GOT3 (cell line): ENCODE measurements around the gene LYPD8.

Experiments
- DNase-seq: peaks from one replicate; lab custom pipeline; 2025; ENCODE audit warnings: mixed read lengths; lab: John Stamatoyannopoulos, UW

Gene LYPD8

DNA sequence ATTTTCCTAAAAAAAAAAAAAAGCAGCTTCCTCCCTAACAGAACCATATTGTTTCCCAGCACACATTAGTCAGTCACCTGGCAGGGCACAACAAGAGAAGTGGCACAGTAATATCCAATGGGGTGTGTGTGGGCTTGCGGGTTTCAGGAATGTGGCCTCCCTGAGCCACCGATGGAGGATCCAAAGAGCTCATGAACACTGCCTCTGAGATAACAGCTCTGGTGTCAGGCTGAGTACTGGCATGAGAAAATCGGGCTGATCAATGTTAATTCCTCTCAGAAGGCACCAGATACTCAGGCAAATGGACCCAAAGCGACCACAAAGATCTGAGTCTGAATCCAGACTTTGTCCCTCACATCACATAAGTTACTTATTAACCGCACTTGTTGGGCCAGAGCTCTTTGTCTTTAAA is 2.2 kb upstream of the LYPD8 start:
- no peak for DNase-seq

DNA sequence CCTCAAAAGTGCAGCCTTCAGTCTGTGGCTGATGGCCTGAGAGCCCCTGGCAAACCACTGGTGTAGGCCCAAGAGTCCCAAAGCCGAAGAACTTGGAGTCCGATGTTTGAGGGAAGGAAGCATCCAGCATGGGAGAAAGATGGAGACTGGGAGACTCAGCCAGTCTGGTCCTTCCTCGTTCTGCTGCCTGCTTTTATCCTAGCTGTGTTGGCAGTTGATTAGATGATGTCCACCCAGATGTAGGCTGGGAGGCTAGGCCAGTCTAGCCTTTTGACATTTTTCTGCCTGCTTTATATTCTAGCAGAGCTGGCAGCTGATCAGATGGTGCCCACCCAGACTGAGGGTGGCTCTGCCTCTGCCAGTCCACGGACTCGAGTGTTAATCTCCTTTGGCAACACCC is 1.1 kb upstream of the LYPD8 start:
- no peak for DNase-seq

DNA sequence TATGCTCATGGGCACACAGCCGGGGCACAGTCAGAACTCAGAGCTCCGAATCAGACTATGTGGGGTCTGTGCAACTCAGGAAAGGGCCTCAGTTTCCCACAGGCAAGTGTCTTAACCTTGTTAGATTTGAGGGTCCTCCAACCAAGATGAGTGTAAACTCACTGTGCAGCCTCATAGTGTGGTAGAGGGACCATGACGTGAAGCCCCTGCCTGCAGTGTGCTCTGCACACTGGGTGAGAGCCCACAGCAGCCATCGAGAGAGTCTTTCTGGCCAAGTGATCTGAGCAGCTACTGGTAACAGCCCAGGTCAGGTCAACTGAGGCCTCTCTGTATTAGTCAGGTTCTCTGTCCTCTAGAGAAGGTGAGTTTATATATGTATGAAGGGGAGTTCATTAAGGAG is 592 bp upstream of the LYPD8 start:
- DNase-seq = no peak

DNA sequence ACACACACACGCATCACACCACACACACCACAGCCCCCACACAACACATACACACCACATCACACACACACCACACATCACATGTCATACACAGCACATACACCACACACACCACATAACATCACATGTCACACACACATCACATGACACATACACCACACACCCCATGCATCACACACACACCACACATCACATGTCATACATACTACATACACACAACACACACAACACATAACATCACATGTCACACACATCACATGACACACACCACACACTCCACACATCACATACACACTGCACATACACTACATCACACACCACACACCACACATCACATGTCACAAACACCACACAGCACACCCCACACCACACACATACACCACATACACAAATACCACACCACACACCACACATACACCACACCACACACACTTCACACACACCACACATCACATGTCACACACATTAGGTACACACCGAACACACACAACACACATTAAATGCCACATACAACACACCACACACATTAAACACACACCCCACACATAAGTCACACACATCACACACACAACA is 1.8 kb downstream of the LYPD8 start:
- no peak for DNase-seq

DNA sequence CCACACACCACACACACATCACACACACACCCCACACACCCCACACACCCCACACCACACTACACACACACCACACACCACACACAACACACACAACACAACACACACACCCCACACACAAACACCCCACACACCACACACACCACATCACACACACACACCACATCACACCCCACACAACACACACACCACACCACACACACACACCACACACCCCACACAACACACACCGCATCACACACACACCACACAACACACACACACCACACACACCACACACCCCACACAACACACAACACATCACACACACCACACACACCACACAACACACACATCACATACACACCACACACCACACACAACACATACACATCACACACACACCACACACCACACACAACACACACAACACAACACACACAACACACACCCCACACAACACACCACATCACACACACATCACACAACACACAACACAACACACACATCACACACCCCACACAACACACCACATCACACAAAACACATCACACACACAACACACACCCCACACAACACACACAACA is 2.4 kb downstream of the LYPD8 start:
- no peak for DNase-seq

DNA sequence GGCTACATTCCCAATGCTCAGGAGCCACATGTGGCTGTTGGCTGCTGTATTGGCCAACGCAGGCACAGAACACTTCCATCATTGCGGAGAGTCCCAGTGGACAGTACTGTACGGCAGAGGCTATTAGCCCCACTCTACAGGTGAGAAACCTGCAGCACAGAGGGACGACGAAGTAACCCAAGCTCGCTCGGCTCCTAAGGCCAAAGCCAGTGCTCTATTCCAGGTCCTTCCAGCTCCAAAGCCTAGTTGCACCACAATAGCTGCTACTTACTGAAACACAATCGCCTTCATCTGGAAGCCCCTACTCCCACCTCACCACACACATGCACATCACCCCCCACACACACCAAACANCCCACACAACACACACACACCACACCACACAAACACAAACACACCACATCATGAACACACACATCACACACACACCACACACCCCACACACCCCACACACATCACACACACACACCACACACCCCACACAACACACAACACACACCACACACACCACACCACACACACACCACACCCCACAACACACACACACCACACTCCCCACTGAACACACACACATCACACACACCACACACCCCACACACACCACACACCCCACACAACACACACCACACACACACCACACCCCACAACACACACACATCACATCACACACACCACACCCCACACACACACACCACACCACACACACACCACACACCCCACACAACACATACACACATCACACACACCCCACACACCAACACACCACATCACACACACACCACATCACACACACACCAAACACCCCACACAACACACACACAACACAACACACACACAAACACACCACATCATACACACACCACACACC is 3.2 kb downstream of the LYPD8 start:
- no peak for DNase-seq

DNA sequence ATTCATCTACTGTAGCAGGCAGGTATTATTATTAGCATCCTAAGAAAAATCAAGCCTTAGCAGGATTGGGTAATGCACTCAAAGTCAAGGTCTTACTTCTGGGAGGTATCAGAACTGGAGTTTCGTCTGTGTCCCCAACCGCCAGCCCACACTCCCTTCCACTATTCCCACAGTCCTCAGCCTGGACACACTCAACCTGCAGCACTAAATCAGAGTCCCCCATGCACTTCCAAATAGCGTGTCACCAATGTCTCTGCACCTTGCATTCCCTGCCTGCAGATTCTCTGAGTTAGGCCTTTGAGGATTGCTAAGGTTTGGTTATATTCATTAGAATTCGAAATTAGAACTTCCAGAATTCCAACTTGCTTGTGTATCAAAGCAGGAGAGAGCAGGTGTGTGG is 3.9 kb downstream of the LYPD8 start:
- DNase-seq = no peak

DNA sequence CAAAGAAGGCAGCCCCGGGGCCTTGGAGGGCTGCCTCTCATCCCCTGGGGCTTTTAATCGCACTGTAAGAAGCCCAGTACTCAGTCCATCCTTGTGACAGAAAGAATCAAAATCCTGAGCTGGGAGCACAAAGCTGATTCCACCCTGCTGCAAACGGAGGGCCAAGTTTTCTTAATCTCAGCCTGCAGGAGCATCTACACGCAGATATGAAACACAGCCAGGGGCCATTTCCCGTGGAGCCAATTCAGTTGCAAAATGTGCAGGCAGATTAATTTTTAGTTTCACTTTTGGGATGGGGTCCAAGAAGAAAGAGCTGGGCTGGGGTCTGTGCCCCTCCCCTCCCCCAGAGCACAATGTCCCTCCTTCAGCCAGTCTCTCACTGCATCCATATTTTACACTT is 4.4 kb downstream of the LYPD8 start:
- DNase-seq = no peak

DNA sequence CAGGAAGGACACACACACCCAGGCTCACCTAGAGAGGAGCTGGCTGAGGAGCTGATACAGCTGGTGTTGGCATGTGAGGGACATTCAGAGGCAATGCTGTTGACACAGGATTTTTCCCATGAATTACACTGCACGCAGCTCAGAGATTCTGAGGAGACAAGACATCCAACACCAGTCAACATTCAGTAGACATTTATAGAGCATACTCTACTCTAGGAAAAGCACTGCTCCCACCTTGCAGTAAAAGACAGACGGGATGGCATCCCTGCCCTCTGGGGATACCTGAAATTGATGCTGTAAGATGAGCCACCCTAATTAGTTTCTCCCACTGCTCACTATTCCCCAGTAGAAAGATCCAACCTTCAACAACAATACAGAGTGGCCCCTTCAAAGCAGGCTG is 5.1 kb downstream of the LYPD8 start:
- DNase-seq = no peak

DNA sequence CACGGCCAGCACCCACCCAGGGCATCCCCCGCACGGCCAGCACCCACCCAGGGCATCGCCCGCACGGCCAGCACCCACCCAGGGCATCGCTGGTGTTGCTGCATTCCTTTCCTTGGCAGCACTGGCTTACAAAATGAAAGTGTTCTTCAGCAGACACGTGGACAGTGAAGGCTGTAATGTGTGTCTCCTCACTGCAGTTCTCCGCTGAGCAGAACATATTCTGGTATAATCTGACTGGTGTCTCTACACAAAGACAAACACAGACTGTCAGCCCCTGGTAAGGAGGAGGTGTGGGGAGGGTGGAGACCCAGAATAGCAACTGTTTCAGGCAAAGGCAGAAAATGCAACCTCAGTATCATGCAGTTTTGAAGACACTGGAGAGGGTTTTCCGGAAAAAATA is 7.3 kb downstream of the LYPD8 start:
- DNase-seq = no peak

DNA sequence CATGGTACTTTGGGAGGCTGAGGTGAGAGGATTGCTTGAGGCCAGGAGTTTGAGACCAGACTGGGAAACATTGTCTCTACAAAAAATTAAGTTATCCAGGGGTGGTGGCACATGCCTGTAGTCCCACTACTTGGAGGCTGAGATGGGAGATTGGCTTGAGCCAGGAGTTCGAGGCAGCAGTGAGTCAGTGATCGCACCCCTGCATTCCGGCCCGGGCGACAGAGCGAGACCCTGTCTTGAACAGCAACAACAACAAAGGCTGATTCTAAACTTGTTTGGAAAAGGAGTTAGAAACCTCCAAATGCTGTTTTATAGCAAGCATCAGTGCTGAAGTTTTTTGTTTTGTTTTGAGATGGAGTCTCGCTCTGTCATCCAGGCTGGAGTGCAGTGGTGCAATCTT is 14.7 kb downstream of the LYPD8 start:
- no peak for DNase-seq

DNA sequence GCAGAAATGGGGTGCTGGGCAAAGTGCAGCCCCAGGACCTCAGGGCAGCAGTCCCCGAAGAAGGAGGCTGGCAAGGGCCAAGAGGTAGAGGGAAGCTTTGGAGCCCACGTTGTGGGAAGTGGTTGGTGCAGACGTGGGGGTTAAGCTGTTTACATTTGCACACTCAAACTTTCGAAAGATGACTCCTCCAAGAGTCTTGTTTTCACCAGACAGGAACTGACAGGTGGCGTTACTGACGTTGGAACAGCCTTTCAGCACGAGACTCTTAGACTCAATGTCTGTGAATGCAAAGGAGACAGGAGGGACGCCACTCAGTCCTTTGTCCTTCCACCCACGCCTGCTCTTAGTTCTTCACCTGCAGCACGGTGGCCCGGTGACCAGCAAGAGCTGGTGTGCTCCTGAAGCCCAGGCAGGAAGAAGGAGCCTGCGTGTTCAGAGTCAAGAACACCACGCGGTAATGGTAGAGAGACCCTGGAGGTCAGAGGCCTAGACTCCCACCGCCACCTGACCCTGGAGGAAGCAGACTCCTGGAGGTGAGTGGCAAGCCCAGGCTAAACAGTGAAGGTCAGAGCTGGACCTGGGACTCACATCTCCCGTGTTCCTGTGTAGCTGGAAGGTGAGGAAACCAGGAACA is 15.9 kb downstream of the LYPD8 start:
- no peak for DNase-seq

DNA sequence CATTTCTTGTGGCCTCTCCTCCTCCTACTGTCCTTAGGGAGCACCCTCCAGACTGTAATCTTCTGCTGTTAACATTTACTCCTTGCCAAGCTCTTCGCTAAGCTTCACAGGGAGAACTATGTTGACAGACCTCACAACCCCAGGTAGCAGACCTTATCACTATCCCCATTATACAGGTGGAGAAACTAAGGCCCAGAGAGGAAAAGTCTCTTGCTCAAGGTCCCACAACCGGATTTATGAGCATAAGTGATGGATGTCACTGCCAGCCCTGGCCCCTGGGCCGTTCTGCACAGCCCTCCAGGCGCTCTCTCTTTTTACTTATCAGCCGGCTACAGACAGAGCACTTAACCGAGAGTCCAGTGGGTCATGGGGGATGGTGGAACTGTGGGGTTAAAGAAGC is 18.1 kb downstream of the LYPD8 start:
- no peak for DNase-seq

DNA sequence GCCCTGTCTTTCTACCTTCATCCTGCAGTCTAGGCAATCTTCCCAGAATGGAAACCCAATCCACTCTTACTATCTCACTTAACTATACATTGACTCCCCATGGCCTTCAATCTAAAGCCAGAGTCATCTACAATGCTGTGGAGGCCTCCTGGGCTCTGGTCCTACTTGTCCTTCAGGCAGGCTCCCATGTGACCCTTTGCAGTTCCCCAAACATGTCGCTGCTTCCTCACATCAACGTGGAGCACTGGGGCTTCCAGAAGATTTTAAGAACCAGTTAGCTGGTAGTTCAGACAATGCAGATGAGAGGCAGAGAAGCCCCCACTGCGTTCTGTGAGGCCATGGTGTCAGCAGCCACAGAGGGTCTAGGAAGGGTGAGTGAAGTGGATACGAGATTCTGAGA is 18.6 kb downstream of the LYPD8 start:
- no peak for DNase-seq

DNA sequence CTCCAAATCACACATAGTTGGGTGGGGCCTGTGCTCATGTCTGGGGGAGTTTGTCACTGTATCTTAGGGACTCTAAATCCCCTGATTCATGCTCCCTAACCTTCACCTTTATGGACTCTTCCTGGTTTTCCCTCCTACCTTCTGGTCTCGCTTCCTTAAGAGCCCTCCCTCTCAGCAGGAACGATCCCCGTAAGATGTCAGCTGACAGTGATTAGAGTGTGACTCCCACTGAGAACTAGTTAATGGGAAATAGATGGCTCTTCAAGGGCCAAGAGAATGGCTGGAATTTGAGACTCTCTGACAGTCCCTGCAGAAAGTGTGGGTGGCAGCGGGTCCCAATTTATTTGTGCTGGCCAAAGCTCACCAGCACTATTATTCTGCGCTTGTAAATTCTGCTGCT is 22.0 kb downstream of the LYPD8 start:
- DNase-seq = no peak

DNA sequence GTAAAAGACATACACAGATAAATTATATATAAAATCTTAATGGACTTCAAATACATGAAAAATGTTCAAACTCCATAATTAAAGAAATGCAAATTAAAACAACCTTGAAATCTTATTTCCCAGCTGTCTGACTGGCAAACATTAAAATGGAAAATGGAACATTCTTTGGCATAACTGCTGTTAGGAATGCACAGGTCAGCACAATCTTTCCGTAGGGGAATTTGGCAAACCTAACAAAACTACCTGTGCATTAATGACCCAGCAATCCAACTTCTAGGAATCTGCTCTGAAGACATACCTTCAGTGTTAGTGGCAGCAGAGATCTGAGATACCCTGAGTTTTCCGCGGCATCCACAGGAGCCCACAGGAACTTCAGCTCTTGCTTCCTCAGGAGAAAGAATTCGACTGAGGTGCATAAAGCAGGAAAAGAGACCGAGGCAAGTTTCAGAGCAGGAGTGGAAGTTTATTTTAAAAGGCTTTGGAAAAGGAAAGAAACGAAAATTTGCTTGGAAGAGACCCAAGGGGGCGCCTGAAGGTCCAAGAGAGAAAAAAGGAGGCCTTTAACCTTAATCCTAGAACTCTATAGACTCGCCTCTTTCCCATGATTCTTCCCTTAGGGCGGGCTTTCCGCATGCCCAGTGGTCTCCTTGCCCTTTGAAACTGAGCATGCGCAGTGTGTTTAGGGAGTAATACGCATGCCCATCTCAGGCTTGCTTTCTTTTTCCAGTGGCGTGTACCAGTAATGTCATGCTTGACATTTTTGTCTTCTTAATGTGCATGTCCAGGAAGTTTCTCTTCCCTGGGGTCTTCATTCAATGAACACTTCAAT is 24.8 kb downstream of the LYPD8 start:
- DNase-seq = no peak

DNA sequence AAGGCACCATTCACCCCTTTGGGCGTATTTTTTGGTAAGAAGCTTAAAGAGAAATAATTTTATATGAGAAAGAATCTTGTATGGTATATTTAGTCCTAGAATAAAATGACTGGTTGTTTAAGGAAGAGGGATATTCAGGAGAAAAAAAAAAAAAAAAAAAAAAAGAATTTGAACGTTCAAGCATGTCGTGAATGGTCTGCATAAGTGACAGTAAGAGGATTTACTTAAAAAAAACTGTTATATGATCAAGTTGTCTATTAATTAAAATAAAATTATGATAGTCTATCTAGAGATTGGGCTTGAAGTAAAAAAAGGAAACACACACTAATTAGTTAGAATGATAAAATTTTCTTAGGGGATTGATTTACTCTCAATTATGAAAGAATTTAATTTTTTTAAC is 41.3 kb downstream of the LYPD8 start:
- no peak for DNase-seq

DNA sequence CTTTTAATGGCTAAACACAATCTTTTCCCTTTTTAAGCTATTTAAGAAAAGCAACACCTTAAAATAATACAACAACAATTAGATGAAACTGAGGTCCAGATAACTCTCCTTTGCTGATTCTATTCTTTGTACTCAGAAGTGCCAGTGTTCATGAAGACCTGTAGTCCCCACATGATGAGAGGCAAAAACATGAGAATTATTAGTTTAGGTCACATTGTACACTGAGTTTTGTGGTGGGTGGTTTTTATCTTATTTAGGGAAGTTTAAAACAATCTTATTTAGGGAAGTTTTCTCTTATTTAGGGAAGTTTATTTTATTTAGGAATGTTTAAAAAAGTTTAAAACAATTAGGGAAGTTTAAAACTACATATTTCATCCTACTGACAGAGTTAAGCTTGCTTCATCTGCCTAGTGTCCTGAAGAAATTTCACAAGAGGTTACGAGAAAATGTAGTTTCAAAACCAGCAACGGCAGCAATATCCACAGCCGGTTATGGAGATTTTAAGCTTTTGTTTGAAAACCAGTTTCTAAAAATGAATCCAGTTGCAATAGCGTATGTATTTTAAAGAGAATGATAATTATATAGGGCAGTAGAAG is 45.2 kb downstream of the LYPD8 start:
- no peak for DNase-seq

DNA sequence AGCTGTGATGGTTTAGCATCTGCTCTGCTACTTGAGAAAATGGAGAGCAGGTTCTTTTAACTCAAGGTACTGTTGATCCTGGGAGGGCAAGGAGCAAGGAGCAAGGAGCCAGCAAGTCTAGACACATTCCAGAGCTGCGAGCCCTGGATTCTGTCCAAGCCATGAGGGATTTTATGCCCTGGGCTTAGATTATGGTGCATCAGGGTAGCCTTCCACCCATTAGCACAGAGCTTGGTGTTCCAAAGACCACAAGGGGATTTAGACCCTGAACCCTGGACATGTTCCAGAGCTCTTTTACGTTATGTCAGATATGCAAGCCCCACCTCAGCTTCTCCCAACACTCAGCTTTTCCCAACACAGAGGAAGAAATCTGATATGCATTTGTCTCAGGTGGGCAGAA is 51.0 kb downstream of the LYPD8 start:
- no peak for DNase-seq

DNA sequence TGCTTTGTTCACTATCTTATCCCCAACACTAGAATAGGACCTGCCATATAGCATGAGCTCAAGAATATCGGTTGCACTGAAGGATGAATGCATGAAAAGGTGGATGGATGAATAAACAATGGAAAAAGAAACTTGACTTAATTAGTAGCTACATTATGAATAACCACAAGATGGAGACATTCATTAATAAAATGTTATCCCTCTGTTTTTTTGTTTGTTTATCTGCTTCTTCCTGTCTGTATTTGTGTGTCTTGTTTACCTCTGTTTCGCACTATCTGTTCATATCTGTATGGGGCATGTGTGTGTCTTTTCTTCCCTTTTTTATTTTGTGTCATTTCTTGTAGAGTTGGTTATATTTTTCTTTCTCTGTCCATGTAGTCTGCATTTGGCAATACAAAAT is 51.9 kb downstream of the LYPD8 start:
- DNase-seq = no peak

DNA sequence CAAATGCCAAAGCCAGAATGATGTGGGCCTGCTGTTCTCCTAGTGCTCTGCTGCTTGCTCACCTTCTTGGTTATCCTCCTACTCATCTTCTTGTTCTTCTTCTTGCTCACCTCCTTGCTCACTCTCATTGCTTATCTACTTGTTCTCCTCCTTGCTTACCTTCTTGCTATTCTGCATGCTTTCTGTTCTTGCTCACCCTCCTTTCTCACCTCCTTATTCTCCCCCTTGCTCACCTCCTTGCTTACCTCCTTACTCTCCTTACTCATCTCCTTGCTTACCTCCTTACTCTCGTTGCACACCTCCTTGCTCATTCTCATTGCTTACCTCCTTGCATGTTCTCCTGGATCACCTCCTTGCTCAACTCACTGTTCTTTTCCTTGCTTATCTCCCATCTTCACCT is 52.8 kb downstream of the LYPD8 start, which contains the start of gene OR14I1:
Gene OR14I1, minus strand, starts transcription at position 53 of the 400 bp plus-strand sequence.
- no peak for DNase-seq

DNA sequence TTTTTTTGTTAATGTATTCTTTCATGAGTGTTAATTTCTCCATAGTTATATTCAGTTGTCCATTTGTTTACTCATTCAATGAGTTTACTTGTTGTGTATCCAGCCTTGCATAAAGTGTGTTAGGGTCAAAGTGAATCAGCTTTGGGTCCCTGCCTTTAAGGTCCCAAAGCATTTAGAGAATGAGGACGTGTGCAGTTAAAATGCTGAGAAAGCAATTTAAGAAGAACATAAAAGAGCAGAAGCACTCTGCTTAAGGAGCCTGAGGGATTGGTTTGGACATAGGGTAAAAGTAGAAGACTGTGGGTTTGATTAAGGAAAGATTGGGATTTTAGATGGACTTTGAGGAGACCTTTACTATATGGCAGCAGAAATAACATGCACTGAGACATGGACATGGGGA is 56.5 kb downstream of the LYPD8 start:
- DNase-seq = no peak
